Islet precursor cell (in vitro differentiated cells): ENCODE measurements around the gene SCP2D1.
A peak's percentile ranks its signal among the peaks of the same experiment; 100 is the strongest.
"Not testable (repeated sequence)": the region's sequence is repeated elsewhere in the genome, so short reads cannot be mapped to it uniquely, and the experiment has no call there.

Experiments
- DNase-seq: peaks from one replicate; pipeline ENCODE4 v3.0.0-alpha.2; 2018

The SCP2D1 gene

GRCh38 chr20:18813483-18813882 lies at the start of gene SCP2D1:
SCP2D1 (plus strand) TSS chr20:18813783; CDS start chr20:18813816, 33 bp downstream.
- DNase-seq = no peak

DNA sequence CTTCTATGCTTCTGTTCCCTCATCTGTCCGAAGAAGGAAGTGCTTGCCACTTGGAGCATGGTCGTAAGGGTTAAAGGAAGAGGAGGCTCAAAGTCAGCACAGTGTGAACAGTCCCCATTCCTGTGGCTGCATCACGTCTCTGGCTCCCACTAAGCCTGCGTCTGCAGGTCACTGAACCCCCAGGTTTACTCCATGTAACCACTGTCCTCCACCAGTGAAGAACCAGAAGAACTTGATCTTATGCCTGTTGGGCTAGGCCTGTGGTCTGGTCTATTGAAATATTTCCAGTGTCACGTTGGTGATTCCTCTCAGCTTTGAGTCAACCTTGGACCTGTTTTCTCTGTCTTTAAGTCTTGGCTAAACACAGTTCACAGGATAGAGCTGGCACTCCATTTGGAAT lies 45.9 kb upstream of the SCP2D1 start:
- no peak for DNase-seq

DNA sequence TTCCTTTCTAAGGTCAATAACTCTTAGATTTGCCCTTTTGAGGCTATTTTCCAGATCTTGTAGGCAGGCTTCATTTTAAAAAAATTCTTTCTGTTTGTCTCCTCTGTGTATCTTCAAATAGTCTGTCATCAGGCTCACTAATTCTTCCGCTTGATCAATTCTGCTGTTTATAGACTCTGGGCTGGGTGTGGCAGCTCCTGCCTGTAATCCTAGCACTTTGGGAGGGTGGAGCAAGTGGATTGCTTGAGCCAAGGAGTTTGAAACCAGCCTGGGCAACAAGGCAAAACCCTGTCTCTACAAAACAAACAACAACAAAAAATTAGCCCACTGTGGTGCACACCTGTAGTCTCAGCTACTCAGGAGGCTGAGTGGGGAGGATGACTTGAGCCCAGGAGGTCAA lies 40.0 kb upstream of the SCP2D1 start:
- DNase-seq = no peak

- no peak for DNase-seq
These were observed 39.4 kb upstream of the SCP2D1 start for GRCh38 chr20:18774207-18774606.

GRCh38 chr20:18775633-18776032 lies 38.0 kb upstream of the SCP2D1 start:
- DNase-seq = no peak

GRCh38 chr20:18778690-18779392 lies 34.7 kb upstream of the SCP2D1 start:
- no peak for DNase-seq

DNA sequence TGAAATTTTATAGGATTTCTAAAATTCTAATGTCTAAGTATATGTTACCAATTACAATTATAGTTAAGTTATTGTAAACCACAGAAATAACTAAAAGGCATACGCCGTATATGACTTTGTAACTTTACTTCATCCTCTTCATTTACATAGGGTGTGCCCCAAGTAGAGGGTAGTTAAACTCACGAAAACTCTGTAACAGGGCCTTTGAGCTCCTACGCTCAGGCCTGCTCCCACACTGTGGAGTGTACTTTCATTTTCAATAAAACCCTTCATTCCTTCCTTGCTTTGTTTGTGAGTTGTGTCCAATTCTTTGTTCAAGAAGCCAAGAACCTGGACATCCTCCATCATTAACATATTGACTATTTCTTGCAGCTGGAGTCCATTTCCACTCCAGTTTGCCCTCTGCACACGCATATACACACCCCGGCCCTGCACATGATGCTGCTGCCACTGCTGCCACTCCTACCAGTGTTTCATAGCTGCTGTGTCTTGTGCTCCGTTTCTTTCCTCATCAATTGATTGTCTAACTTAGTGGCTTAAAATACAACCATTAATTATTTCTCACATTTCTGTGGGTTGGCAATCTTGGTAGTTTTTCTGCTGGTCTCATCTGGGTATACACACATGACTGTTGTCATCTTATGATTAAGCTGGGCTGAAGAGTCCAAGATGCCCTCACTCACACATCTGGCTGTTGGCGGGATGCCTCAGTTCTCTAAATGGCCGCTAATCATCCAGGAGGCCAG lies 33.0 kb upstream of the SCP2D1 start:
- no peak for DNase-seq

DNA sequence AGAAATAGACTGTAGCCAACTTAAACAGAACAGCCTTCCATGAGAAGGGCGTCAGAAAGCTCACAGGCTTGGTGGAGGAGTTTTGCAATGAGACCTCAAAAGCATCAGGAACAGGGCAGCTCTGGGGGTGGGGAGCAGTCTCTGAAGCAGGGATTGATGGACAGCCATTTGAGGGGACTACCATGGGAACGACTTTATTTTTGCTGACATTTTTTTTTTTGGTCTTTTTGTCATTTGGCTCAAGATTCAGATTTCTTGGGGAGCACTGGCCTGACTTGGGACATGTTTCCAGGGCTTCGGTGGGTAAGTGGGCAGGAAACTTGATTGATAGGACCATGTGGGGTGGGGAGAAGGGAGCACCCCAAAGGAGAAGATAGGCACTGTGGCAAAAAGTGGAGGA lies 32.1 kb upstream of the SCP2D1 start:
- no peak for DNase-seq

DNA sequence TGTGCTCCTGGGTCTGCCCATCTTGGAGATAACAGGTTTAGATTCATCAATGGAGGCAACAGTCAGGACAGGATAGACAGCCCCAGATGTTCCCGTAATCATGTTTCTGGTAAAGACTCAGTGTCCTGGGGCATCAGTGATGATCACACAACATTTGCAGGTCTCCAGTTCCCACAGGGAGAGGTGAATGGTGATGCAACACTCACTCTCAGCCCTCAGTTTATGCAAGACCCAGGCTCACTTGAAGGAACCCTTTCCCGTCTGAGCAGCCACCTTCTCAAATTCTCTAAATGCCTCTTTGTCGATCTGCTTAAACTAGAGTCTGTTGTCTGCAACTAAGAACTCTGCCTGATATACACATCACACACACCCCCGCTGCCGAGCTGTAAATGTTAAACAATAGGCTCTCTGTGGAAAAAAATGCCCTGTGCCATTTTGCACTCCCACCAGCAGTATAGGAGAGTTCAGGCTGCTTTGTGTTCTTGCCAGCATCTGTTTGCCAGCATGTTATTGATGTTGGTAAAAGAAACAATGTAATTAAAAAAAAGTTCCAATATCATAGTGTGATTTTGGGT lies 30.1 kb upstream of the SCP2D1 start:
- DNase-seq = peak; percentile 58

GRCh38 chr20:18787046-18787445 lies 26.5 kb upstream of the SCP2D1 start:
- not testable (repeated sequence) for DNase-seq

GRCh38 chr20:18788021-18788420 lies 25.6 kb upstream of the SCP2D1 start:
- DNase-seq = no peak

DNA sequence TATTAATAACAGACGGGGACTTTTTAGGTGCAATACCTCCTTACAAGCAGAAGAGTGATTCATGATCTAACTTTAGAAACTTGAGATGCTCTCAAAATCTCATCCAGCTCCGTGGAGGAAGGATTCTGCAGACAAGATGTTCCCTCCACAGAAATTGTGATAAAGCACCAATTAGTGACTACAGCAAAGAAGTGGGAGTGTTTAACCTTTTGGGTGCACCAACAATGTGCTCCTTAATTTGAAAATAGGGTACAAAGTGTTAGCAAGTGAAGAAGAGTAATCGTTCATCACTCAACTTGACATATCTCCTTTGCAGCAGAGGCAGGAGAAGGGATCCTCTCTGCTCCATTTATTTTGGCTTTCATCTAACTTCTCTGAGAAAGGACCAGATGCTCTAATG lies 22.8 kb upstream of the SCP2D1 start:
- no peak for DNase-seq

- peak; percentile 87 for DNase-seq
These were observed 19.8 kb upstream of the SCP2D1 start for GRCh38 chr20:18793625-18794427.

DNA sequence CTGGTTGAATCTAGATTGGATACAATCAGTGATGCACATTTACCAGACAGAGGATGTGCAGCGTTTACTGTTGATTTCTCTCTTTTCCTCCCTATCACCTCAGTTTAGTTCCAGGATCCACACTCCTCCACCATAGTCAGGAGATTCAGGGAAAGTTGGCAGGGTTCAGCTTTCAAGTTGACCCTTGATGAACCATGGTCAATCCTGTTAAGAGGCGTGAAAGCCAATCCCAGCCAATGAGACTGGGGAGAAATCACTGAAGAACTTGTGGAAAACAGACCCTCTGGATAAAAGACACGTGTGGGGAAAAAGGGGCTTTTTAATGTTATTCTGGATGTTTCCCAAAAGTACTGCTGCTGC lies 19.2 kb upstream of the SCP2D1 start:
- no peak for DNase-seq

- no peak for DNase-seq
These were observed 18.2 kb upstream of the SCP2D1 start for GRCh38 chr20:18795366-18795765.

- DNase-seq = no peak
These were observed 17.2 kb upstream of the SCP2D1 start for GRCh38 chr20:18796282-18796833.

DNA sequence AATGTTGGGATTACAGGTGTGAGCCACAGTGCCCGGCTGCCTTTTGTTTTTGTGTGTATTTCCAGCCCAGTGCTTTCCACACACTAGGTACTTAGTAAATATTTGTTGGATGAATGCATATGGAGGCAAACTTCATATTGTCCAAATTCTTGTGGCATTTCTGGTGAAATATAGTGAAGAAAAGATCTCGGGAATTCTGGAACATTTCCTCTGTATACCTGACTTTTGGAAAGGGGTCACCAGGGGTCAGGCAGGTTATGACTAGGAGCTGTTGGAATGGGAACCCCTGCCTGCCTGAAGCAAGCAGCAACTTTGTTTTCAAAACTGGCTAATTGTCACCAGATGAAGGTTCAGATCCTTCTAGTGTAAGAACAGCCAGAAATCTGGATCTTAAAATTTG lies 12.1 kb upstream of the SCP2D1 start:
- no peak for DNase-seq

DNA sequence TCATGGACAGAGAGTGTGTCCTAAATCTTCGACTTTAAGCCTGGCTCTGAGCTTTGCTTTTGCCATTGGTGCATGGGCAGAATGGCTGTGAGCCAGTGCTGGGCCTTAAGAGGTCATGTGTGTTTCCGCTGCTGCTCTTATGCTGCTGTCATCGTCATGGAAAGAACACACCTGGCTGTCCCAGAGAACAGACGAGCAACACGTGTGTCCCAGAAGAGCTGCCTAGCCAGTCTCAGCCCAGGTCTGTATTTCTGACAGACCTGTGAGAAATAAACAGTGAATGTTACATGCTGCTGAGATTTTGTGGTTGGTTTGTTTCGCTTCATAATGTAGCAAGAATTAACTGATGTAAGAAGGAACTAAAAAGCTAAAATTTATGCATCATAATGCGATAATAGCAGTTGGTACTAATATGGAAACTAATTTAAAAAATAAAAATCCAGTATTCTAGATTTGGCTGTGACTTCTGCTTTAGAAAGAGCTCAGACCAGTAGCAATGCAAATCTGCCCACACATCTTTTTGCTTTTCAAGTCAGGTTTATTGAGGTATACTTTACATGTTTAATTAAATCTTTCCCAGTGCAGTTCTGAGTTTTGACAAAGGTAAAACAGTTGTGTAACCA lies 11.5 kb upstream of the SCP2D1 start:
- no peak for DNase-seq

- no peak for DNase-seq
These were observed 7.7 kb upstream of the SCP2D1 start for GRCh38 chr20:18805881-18806280.

DNA sequence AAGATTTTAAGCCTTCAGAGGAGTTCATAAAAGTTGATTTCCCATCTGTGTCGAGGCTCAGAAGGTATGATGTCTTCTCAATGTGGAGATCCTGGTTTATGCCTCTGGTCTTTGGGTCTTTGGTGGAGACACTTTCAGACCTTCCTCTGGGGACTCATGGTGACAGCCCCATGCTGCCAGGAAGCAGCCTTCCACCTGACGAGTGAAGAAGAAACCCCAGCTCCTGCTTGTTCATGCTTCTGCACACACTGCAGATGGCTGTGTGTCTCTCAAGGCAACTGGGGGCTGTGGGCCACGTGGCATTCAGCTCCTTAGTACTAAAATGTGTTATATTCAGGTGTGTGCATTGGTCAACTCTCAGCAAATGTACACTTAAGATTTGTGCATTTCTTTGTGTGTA lies 4.9 kb upstream of the SCP2D1 start:
- no peak for DNase-seq

GRCh38 chr20:18811186-18811585 lies 2.4 kb upstream of the SCP2D1 start:
- no peak for DNase-seq

DNA sequence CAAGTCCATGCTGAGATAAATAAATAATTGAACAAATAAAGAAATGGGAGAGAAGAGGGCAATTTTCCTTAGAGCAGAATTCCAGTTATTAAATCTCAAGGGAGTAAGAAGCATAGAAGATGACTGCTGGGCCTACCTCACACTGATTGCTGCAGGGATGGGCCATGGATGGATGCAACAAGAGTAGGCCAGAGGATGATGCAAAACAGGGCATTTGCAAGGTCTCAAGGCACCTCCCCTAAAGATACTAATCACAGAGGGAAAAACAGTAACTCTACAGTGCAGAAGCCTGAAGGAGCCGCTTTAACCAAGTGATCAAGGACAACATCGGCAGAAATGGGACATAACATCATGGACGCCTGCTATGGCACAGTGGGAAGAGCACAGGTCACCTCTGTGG lies 1.7 kb upstream of the SCP2D1 start:
- DNase-seq = no peak
